ENCODE data around the gene SMC4. TPM values are rescaled to one million over a fixed set of nuclear protein-coding genes. Genes with fewer than 3 reads are reported as not detected.
"Not testable (repeated sequence)": the region's sequence is repeated elsewhere in the genome, so short reads cannot be mapped to it uniquely, and the experiment has no call there.

SMC4 gene
- total and polyA plus RNA-seq, 2 of the 13 experiments (the other 11 are each of a cell fraction or from before 2014, with no cell fraction given): 19.2 to 74.3 TPM

GRCh38 chr3:160355826-160356225, 43.6 kb upstream of the SMC4 start:
- Histone ChIP-seq H3K36me3 (replicated peaks in 1 of 2; ENCODE audit: control insufficient read depth in 1 of 2, insufficient read depth in 2 of 2, low read length in 2 of 2) (0 out of 5 replicates have a peak, but pooled peaks cover 0 to 2% of the 10 kb centered on the region in 2 experiments), H3K9ac (ENCODE audit: insufficient read depth, low read depth, low read length) (no peak overlapping the region), H3K27me3 (ENCODE audit: control insufficient read depth in 1 of 2, insufficient read depth in 2 of 2, low read length in 2 of 2) (no peaks in the 10 kb centered on the region; a peak in 1 of 5 replicates), H3K4me3 (replicated peaks in 1 of 3; ENCODE audit: insufficient read depth in 1 of 3, low read depth in 2 of 3, low read length in 3 of 3) (no peak overlapping the region), H3K4me2 (ENCODE audit: low read depth, low read length) (no peak overlapping the region), H3K9me3 (ENCODE audit: low read length) (no peaks in the 10 kb centered on the region), H2AFZ (ENCODE audit: low read length) (no peak overlapping the region), H4K20me1 (ENCODE audit: insufficient read depth, low read length) (no peaks in the 10 kb centered on the region), H3K79me2 (ENCODE audit: insufficient read depth, low read length) (no peaks in the 10 kb centered on the region), H3K27ac (ENCODE audit: extremely low read length, insufficient read depth, low read length) (no peak overlapping the region), H3K4me1 (ENCODE audit: insufficient read depth, low read length) (no peaks in the 10 kb centered on the region)
- DNase-seq (ENCODE audit: low spot score) (no peak), FAIRE-seq (no peak), ATAC-seq (no peak)
- BruUV-seq (replicated peaks): no TSS peak
- CTCF ChIA-PET (ENCODE audit: low intra/inter-chr PET ratio, low total read pairs): no interaction called here
- WGBS (ENCODE audit: low lambda C conversion rate): 95% methylated on average over 4 of the region's 4 CpGs
- POLR2A ChIA-PET: no interaction called here
- TF ChIP-seq CSRNP1 (CRISPR knock-in tag; IDR thresholded peaks at IDR 0.05): no peak
- TF ChIP-seq, protein P1, sequence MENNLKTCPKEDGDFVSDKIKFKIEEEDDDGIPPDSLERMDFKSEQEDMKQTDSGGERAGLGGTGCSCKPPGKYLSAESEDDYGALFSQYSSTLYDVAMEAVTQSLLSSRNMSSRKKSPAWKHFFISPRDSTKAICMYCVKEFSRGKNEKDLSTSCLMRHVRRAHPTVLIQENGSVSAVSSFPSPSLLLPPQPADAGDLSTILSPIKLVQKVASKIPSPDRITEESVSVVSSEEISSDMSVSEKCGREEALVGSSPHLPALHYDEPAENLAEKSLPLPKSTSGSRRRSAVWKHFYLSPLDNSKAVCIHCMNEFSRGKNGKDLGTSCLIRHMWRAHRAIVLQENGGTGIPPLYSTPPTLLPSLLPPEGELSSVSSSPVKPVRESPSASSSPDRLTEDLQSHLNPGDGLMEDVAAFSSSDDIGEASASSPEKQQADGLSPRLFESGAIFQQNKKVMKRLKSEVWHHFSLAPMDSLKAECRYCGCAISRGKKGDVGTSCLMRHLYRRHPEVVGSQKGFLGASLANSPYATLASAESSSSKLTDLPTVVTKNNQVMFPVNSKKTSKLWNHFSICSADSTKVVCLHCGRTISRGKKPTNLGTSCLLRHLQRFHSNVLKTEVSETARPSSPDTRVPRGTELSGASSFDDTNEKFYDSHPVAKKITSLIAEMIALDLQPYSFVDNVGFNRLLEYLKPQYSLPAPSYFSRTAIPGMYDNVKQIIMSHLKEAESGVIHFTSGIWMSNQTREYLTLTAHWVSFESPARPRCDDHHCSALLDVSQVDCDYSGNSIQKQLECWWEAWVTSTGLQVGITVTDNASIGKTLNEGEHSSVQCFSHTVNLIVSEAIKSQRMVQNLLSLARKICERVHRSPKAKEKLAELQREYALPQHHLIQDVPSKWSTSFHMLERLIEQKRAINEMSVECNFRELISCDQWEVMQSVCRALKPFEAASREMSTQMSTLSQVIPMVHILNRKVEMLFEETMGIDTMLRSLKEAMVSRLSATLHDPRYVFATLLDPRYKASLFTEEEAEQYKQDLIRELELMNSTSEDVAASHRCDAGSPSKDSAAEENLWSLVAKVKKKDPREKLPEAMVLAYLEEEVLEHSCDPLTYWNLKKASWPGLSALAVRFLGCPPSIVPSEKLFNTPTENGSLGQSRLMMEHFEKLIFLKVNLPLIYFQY (CRISPR knock-in tag; IDR thresholded peaks at IDR 0.05; ENCODE audit: borderline replicate concordance): no peak
- no peak for TF ChIP-seq ZBTB39 (CRISPR knock-in tag; IDR thresholded peaks at IDR 0.05)
- no peak for TF ChIP-seq ZNF350 (CRISPR knock-in tag; IDR thresholded peaks at IDR 0.05; ENCODE audit: borderline replicate concordance, low read depth)
- TF ChIP-seq ATM (IDR thresholded peaks at IDR 0.05; ENCODE audit: borderline replicate concordance): no peak
- no peak for TF ChIP-seq TCF7L2 (IDR thresholded peaks at IDR 0.05; ENCODE audit: low read depth, low read length)
- intact Hi-C loops (cut with micrococcal nuclease; ENCODE audit: unreplicated experiment): no loop called here
- in situ Hi-C loops (cut with HindIII; ENCODE audit: extremely low pct_ligation_motif_present, low pct_unique_long_range_greater_than_20kb): no loop called here

GRCh38 chr3:160362896-160363295, 36.6 kb upstream of the SMC4 start:
- intact Hi-C loops (cut with micrococcal nuclease; ENCODE audit: unreplicated experiment); in situ Hi-C loops (cut with HindIII; ENCODE audit: extremely low pct_ligation_motif_present, low pct_unique_long_range_greater_than_20kb); POLR2A ChIA-PET: not testable (repeated sequence)

More at GRCh38 chr3:160362896-160363295, 36.6 kb upstream of the SMC4 start:
- H3K9me3 ChIP-seq (ENCODE audit: low read length); DNase-seq (ENCODE audit: low spot score); H3K9ac ChIP-seq (ENCODE audit: insufficient read depth, low read depth, low read length); H3K27ac ChIP-seq (ENCODE audit: extremely low read length, insufficient read depth, low read length); FAIRE-seq; H3K36me3 ChIP-seq (replicated peaks in 1 of 2; ENCODE audit: control insufficient read depth in 1 of 2, insufficient read depth in 2 of 2, low read length in 2 of 2); H3K4me1 ChIP-seq (ENCODE audit: insufficient read depth, low read length); H3K4me2 ChIP-seq (ENCODE audit: low read depth, low read length); ATAC-seq; H4K20me1 ChIP-seq (ENCODE audit: insufficient read depth, low read length); H2AFZ ChIP-seq (ENCODE audit: low read length); H3K4me3 ChIP-seq (replicated peaks in 1 of 3; ENCODE audit: insufficient read depth in 1 of 3, low read depth in 2 of 3, low read length in 3 of 3); H3K79me2 ChIP-seq (ENCODE audit: insufficient read depth, low read length); BruUV-seq (replicated peaks); H3K27me3 ChIP-seq (ENCODE audit: control insufficient read depth in 1 of 2, insufficient read depth in 2 of 2, low read length in 2 of 2); CTCF ChIA-PET (ENCODE audit: low intra/inter-chr PET ratio, low total read pairs): not testable (repeated sequence)
- 93% methylated on average over 2 of the region's 2 CpGs for WGBS (ENCODE audit: low lambda C conversion rate)
